HepG2 (cell line): Measurements from ENCODE around the gene SPDYE4. TPM values are rescaled to one million over a fixed set of nuclear protein-coding genes. Genes with fewer than 3 reads are reported as not detected.

Experiments
- ATAC-seq: fragments of 200-7000 bp; cut with Tn5 transposase; 3 replicates; pipeline ENCODE4 v1.9.1; 2020; ENCODE audit warnings: mild to moderate bottlenecking, moderate library complexity
- BruUV-seq: library from RNA; stranded (reverse); fragments of 400-500 nt; replicated peaks from 2 replicates; lab custom pipeline; 2021; lab: Mats Ljungman, UMichigan
- CTCF ChIA-PET: fragments of 300-600 bp; formaldehyde crosslinking; extraction: SDS; loops from one replicate; lab custom pipeline; 2021; ENCODE audit warnings: low total read pairs, inconsistent platforms, low intra/inter-chr PET ratio; lab: Yijun Ruan, JAX
- POLR2A ChIA-PET: fragments of 350-600 bp; sonication (Branson Sonifier 250); formaldehyde crosslinking; loops from one replicate; lab custom pipeline; 2020; ENCODE audit warnings: antibody characterized with exemption, inconsistent platforms; lab: Yijun Ruan, JAX
- DNase-seq: peaks from one replicate; pipeline ENCODE4 v3.0.0-alpha.2; 2015; ENCODE audit warnings: low spot score
- FAIRE-seq: peaks from 3 replicates; lab custom pipeline; 2011; peaks lifted over from hg19 to GRCh38; lab: Jason Lieb, UNC
- H2AFZ ChIP-seq: one replicate; pipeline ENCODE4 v1.6.1; 2011; ENCODE audit warnings: low read length, inconsistent platforms
- H3K27ac ChIP-seq: fragments of 300-600 bp; 3 replicates; pipeline ENCODE4 v1.8.0; 2011; ENCODE audit warnings: mixed run types, mild to moderate bottlenecking, mixed read lengths, low read length, inconsistent platforms; ENCODE audit not compliant: insufficient read depth; ENCODE audit errors: extremely low read length
- H3K27me3 ChIP-seq, 2 experiments: fragments of 200-600 bp in 1 of 2; 2 replicates in 1 of 2; 3 replicates in 1 of 2; pipeline versions ENCODE4 v1.6.0 to v1.8.0; 2011; ENCODE audit warnings: low read length in 2 of 2, mild to moderate bottlenecking in 2 of 2, moderate library complexity in 2 of 2, inconsistent platforms in 1 of 2; ENCODE audit not compliant: insufficient read depth in 2 of 2, control insufficient read depth in 1 of 2
- H3K36me3 ChIP-seq, 2 experiments: fragments of 200-600 bp in 1 of 2; replicated peaks in 1 of 2; 2 replicates in 1 of 2; 3 replicates in 1 of 2; pipeline versions ENCODE4 v1.5.1 to v1.8.0; 2011; ENCODE audit warnings: low read length in 2 of 2, inconsistent platforms in 1 of 2; ENCODE audit not compliant: insufficient read depth in 2 of 2, control insufficient read depth in 1 of 2
- H3K4me1 ChIP-seq: 2 replicates; pipeline ENCODE4 v1.5.1; 2012; ENCODE audit warnings: low read length, inconsistent platforms; ENCODE audit not compliant: insufficient read depth
- H3K4me2 ChIP-seq: 2 replicates; pipeline ENCODE4 v1.6.0; 2011; ENCODE audit warnings: low read depth, low read length, inconsistent platforms
- H3K4me3 ChIP-seq, 3 experiments: fragments of 200-600 bp in 1 of 3; sonication (generic), shearing (Covaris generic) in 1 of 3; replicated peaks in 1 of 3; 2 replicates each; pipeline ENCODE4 v1.5.1; 2011 to 2016; ENCODE audit warnings: low read length in 3 of 3, inconsistent platforms in 2 of 3, low read depth in 2 of 3, mild to moderate bottlenecking in 2 of 3, control low read depth in 1 of 3, mixed read lengths in 1 of 3; ENCODE audit not compliant: insufficient read depth in 1 of 3
- H3K79me2 ChIP-seq: one replicate; pipeline ENCODE4 v1.6.1; 2011; ENCODE audit warnings: low read length, inconsistent platforms; ENCODE audit not compliant: insufficient read depth
- H3K9ac ChIP-seq: 2 replicates; pipeline ENCODE4 v1.6.0; 2011; ENCODE audit warnings: mild to moderate bottlenecking, low read depth, low read length, inconsistent platforms; ENCODE audit not compliant: insufficient read depth
- H3K9me3 ChIP-seq: 2 replicates; pipeline ENCODE4 v1.5.1; 2012; ENCODE audit warnings: mild to moderate bottlenecking, low read length
- H4K20me1 ChIP-seq: 2 replicates; pipeline ENCODE4 v1.6.0; 2011; ENCODE audit warnings: inconsistent platforms, mild to moderate bottlenecking, low read length, moderate library complexity; ENCODE audit not compliant: insufficient read depth
- HNRNPK ChIP-seq: fragments of 200-400 bp; formaldehyde crosslinking; IDR thresholded peaks from 2 replicates; pipeline ENCODE4 v1.6.1; 2018; ENCODE audit warnings: low read length, low read depth, moderate library complexity, mild to moderate bottlenecking; ENCODE audit not compliant: poor library complexity, severe bottlenecking
- ISX ChIP-seq: sonication (generic); formaldehyde crosslinking; conservative IDR thresholded peaks from 2 replicates; pipeline ENCODE4 v1.5.0; 2020; ENCODE audit warnings: missing genetic modification reagents
- JUN ChIP-seq: sonication (generic); formaldehyde crosslinking; IDR thresholded peaks from 2 replicates; pipeline ENCODE4 v1.4.0; 2020; ENCODE audit warnings: mild to moderate bottlenecking, missing genetic modification reagents
- KLF12 ChIP-seq: sonication (generic); formaldehyde crosslinking; IDR thresholded peaks from 2 replicates; pipeline ENCODE4 v1.4.0; 2020; ENCODE audit warnings: missing genetic modification reagents, borderline replicate concordance
- NBN ChIP-seq: fragments of 450-650 bp; conservative IDR thresholded peaks from 2 replicates; pipeline ENCODE4 v1.6.1; 2017
- ONECUT2 ChIP-seq: sonication (generic); formaldehyde crosslinking; IDR thresholded peaks from 2 replicates; pipeline ENCODE4 v1.4.0; 2020; ENCODE audit warnings: missing genetic modification reagents
- RXRB ChIP-seq: IDR thresholded peaks from 2 replicates; pipeline ENCODE4 v1.6.1; 2016; ENCODE audit warnings: borderline replicate concordance, missing genetic modification reagents, missing compliant biosample characterization
- ZFP36L1 ChIP-seq: sonication (generic); formaldehyde crosslinking; IDR thresholded peaks from 2 replicates; pipeline ENCODE4 v1.8.0; 2022; ENCODE audit warnings: mild to moderate bottlenecking, missing genetic modification reagents, moderate library complexity
- WGBS: methylation state at CpG from one replicate; pipeline ENCODE4 v1.1.6; 2017; ENCODE audit warnings: low lambda C conversion rate; 5-methylcytosine and 5-hydroxymethylcytosine counted together
- in situ Hi-C: cut with HindIII; loops from 2 replicates; pipeline ENCODE4 v1.10.0; 2017; ENCODE audit warnings: low pct_unique_long_range_greater_than_20kb; ENCODE audit not compliant: extremely low pct_ligation_motif_present
- intact Hi-C: fragments of 100-400 bp; cut with micrococcal nuclease; formaldehyde crosslinking; loops from one replicate; pipeline ENCODE4 v1.10.0; 2022; ENCODE audit not compliant: unreplicated experiment
- polyA plus RNA-seq, 8 experiments: library from polyadenylated mRNA; depleted of rRNA in 3 of 8; stranded (reverse) in 7 of 8; unstranded in 1 of 8; fragments of >200 nt; fragmentation: Illumina TruSeq in 4 of 8; extraction: Trizol in 4 of 8; gene quantifications; 2 replicates each; pipeline versions ENCODE4 v1.2.1 to v1.2.3, GENCODE V29; 2011 to 2016; ENCODE audit warnings: low read depth in 4 of 8, missing spikeins in 1 of 8, mixed read lengths in 1 of 8; ENCODE audit not compliant: insufficient read depth in 1 of 8
- total RNA-seq, 5 experiments: library from RNA; depleted of rRNA; stranded (reverse); fragments of >200 nt; fragmentation: Illumina TruSeq; extraction: Trizol; gene quantifications; 2 replicates each; pipeline ENCODE4 v1.2.3, GENCODE V29; 2016; ENCODE audit warnings: low read depth in 1 of 5
- TF ChIP-seq, protein P1 (sequence below): sonication (generic); formaldehyde crosslinking; IDR thresholded peaks from 2 replicates; pipeline ENCODE4 v1.4.0; 2020; ENCODE audit warnings: low read depth, mild to moderate bottlenecking, missing genetic modification reagents
- TF ChIP-seq, protein P2 (sequence below): sonication (generic); formaldehyde crosslinking; IDR thresholded peaks from 2 replicates; pipeline ENCODE4 v1.4.0; 2020; ENCODE audit warnings: missing genetic modification reagents
- TF ChIP-seq, protein P3 (sequence below): sonication (generic); formaldehyde crosslinking; conservative IDR thresholded peaks from 2 replicates; pipeline ENCODE4 v1.5.0; 2020; ENCODE audit warnings: missing genetic modification reagents
- TF ChIP-seq, protein P4 (sequence below): sonication (generic); formaldehyde crosslinking; IDR thresholded peaks from 2 replicates; pipeline ENCODE4 v1.8.0; 2022; ENCODE audit warnings: low read depth, missing genetic modification reagents
- TF ChIP-seq, protein P5 (sequence below): sonication (generic); formaldehyde crosslinking; IDR thresholded peaks from 2 replicates; pipeline ENCODE4 v1.4.0; 2020; ENCODE audit warnings: missing genetic modification reagents; ENCODE audit errors: not compliant biosample characterization

The SPDYE4 gene
- total and polyA plus RNA-seq, 2 of the 13 experiments (the other 11 are each of a cell fraction or from before 2014, with no cell fraction given): not detected

DNA sequence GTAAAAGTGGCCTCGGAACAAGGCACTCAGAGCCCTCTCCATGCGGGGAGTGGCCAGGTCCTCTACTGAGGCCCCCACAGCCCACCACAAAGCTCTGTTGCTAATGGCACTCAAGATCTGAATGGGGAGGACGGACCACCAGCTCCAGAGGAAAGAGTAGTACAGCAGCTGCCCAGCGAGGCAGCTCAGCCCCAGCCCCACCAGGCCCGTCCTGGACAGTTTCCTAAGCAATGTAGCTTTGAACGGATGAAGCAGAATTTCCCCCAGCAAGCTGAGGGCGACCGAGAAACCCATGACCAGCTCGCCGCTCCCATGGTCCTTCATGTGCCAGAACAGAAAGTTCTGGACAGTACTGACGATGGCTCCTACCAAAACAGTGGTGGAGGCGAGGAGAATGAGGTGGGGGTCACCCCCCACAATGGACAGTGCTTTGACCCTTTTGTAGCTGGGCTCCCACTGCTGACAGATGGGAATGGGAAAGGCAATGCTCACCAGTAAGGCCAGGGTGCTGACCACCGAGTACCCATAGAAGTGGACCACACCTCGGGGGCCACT, 39.4 kb upstream of the SPDYE4 start:
- 32% methylated on average over 9 of the region's 14 CpGs for WGBS
- no peaks in the 10 kb centered on the region for H3K9me3 ChIP-seq
- H3K9ac ChIP-seq: no peak overlapping the region
- peaks cover 4 to 58% of the 10 kb centered on the region in 2 experiments for H3K27me3 ChIP-seq
- H2AFZ ChIP-seq: no peak overlapping the region
- in situ Hi-C loops: loop anchor here (5.0 kb wide), 1 partner anchor 100 kb away; no protein-coding TSS in a partner anchor
- H3K27ac ChIP-seq: no peak overlapping the region
- BruUV-seq: no TSS peak
- no peaks in the 10 kb centered on the region for H3K4me1 ChIP-seq
- no peak for FAIRE-seq
- no peaks in the 10 kb centered on the region for H3K79me2 ChIP-seq
- POLR2A ChIA-PET: no interaction called here
- no peak for TF ChIP-seq ISX (CRISPR knock-in tag)
- TF ChIP-seq, protein P1, sequence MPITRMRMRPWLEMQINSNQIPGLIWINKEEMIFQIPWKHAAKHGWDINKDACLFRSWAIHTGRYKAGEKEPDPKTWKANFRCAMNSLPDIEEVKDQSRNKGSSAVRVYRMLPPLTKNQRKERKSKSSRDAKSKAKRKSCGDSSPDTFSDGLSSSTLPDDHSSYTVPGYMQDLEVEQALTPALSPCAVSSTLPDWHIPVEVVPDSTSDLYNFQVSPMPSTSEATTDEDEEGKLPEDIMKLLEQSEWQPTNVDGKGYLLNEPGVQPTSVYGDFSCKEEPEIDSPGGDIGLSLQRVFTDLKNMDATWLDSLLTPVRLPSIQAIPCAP (CRISPR knock-in tag): no peak
- TF ChIP-seq, protein P2, sequence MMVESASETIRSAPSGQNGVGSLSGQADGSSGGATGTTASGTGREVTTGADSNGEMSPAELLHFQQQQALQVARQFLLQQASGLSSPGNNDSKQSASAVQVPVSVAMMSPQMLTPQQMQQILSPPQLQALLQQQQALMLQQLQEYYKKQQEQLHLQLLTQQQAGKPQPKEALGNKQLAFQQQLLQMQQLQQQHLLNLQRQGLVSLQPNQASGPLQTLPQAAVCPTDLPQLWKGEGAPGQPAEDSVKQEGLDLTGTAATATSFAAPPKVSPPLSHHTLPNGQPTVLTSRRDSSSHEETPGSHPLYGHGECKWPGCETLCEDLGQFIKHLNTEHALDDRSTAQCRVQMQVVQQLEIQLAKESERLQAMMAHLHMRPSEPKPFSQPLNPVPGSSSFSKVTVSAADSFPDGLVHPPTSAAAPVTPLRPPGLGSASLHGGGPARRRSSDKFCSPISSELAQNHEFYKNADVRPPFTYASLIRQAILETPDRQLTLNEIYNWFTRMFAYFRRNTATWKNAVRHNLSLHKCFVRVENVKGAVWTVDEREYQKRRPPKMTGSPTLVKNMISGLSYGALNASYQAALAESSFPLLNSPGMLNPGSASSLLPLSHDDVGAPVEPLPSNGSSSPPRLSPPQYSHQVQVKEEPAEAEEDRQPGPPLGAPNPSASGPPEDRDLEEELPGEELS: no peak
- TF ChIP-seq, protein P3, sequence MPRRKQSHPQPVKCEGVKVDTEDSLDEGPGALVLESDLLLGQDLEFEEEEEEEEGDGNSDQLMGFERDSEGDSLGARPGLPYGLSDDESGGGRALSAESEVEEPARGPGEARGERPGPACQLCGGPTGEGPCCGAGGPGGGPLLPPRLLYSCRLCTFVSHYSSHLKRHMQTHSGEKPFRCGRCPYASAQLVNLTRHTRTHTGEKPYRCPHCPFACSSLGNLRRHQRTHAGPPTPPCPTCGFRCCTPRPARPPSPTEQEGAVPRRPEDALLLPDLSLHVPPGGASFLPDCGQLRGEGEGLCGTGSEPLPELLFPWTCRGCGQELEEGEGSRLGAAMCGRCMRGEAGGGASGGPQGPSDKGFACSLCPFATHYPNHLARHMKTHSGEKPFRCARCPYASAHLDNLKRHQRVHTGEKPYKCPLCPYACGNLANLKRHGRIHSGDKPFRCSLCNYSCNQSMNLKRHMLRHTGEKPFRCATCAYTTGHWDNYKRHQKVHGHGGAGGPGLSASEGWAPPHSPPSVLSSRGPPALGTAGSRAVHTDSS (CRISPR knock-in tag): no peak
- TF ChIP-seq, protein P4, sequence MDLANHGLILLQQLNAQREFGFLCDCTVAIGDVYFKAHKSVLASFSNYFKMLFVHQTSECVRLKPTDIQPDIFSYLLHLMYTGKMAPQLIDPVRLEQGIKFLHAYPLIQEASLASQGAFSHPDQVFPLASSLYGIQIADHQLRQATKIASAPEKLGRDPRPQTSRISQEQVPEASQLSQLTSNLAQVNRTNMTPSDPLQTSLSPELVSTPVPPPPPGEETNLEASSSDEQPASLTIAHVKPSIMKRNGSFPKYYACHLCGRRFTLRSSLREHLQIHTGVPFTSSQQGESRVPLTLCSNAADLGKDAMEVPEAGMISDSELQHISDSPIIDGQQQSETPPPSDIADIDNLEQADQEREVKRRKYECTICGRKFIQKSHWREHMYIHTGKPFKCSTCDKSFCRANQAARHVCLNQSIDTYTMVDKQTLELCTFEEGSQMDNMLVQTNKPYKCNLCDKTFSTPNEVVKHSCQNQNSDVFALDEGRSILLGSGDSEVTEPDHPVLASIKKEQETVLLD (CRISPR knock-in tag): no peak
- TF ChIP-seq HNRNPK: no peak
- TF ChIP-seq ONECUT2 (CRISPR knock-in tag): no peak
- no peak for TF ChIP-seq KLF12 (CRISPR knock-in tag)
- no peak for TF ChIP-seq JUN (CRISPR knock-in tag)
- TF ChIP-seq ZFP36L1 (CRISPR knock-in tag): no peak
- TF ChIP-seq, protein P5, sequence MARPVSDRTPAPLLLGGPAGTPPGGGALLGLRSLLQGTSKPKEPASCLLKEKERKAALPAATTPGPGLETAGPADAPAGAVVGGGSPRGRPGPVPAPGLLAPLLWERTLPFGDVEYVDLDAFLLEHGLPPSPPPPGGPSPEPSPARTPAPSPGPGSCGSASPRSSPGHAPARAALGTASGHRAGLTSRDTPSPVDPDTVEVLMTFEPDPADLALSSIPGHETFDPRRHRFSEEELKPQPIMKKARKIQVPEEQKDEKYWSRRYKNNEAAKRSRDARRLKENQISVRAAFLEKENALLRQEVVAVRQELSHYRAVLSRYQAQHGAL: no peak
- no peak for TF ChIP-seq RXRB (CRISPR knock-in tag)
- TF ChIP-seq NBN: no peak
- TF ChIP-seq, all 625 proteins: peak for 0
- no peak for DNase-seq
- CTCF ChIA-PET: no interaction called here
- Histone ChIP-seq H3K36me3 (no peaks in the 10 kb centered on the region), H3K4me2 (no peak overlapping the region), H4K20me1 (no peaks in the 10 kb centered on the region), H3K4me3 (no peak overlapping the region)
- intact Hi-C loops: no loop called here
- no peak for ATAC-seq
